Pulmonary artery endothelial cell (primary cell): ENCODE measurements around the gene REXO5. TPM values are rescaled to one million over a fixed set of nuclear protein-coding genes. Genes with fewer than 3 reads are reported as not detected.

Source experiments
- total RNA-seq: library from RNA; depleted of rRNA; stranded (reverse); fragments of >200 nt; gene quantifications from 2 replicates; pipeline ENCODE4 v1.2.3, GENCODE V29; 2014

The REXO5 gene
- total RNA-seq, 1 donor from 2014 or later = 6.9 TPM

Other genes starting within 250 kb of the REXO5 start
- not detected in 2 replicates for gene ACSM2B, start 230.2 kb upstream of the REXO5 start, total RNA-seq
- under 0.01 TPM in 1 of 2 replicates, not detected in the other for gene ACSM1, start 108.8 kb upstream of the REXO5 start, total RNA-seq
- gene THUMPD1, start 64.7 kb upstream of the REXO5 start, total RNA-seq = 59.7 and 87.4 TPM in 2 replicates
- 4.7 and 14.0 TPM in 2 replicates for gene ACSM3, start 42.5 kb upstream of the REXO5 start, total RNA-seq
- 9.0 and 11.8 TPM in 2 replicates for gene ERI2, start 55 bp upstream of the REXO5 start, total RNA-seq
- 67.9 and 94.5 TPM in 2 replicates for gene DCUN1D3, start 93.8 kb downstream of the REXO5 start, total RNA-seq
- gene LYRM1, start 94.2 kb downstream of the REXO5 start, total RNA-seq = 75.0 and 107 TPM in 2 replicates